AG04450 (cell line): ENCODE results near the gene F2R. TPM values are rescaled to one million over a fixed set of nuclear protein-coding genes. Genes with fewer than 3 reads are reported as not detected.

ENCODE experiments used
- CTCF ChIA-PET: fragments of 300-600, 350-600 bp; formaldehyde crosslinking; extraction: SDS; loops from one replicate; lab custom pipeline; 2022; ENCODE audit warnings: antibody characterized with exemption, inconsistent platforms; lab: Charles Lee
- POLR2A ChIA-PET: fragments of 350-600 bp; formaldehyde crosslinking; extraction: SDS; loops from one replicate; lab custom pipeline; 2021; ENCODE audit warnings: antibody characterized with exemption, inconsistent platforms; lab: Yijun Ruan, JAX
- DNase-seq: peaks from one replicate; pipeline ENCODE4 v3.0.0-alpha.2; 2011; ENCODE audit warnings: low read depth, low spot score
- H3K27ac ChIP-seq: one replicate; pipeline ENCODE4 v1.5.1; 2012; ENCODE audit warnings: low read depth, low read length, control low read depth
- H3K27me3 ChIP-seq: one replicate; pipeline ENCODE4 v1.6.0; 2012; ENCODE audit warnings: low read length; ENCODE audit not compliant: control insufficient read depth, insufficient read depth
- H3K4me3 ChIP-seq: 2 replicates; pipeline ENCODE4 v1.5.1; 2011; ENCODE audit warnings: mild to moderate bottlenecking, low read depth, low read length, control low read depth
- H3K9me3 ChIP-seq: 2 replicates; pipeline ENCODE4 v1.5.1; 2012; ENCODE audit warnings: low read length; ENCODE audit not compliant: control insufficient read depth, insufficient read depth
- polyA plus RNA-seq: library from polyadenylated mRNA; depleted of rRNA; stranded (reverse); fragments of >200 nt; gene quantifications from 2 replicates; pipeline ENCODE4 v1.2.3, GENCODE V29; 2011
- TF ChIP-seq, protein P1 (sequence below): IDR thresholded peaks from 2 replicates; pipeline ENCODE4 v1.5.1; 2011; ENCODE audit warnings: low read depth, low read length, control low read depth, inconsistent platforms

Gene F2R
- polyA plus RNA-seq, 1 experiment, result 324 TPM

DNA sequence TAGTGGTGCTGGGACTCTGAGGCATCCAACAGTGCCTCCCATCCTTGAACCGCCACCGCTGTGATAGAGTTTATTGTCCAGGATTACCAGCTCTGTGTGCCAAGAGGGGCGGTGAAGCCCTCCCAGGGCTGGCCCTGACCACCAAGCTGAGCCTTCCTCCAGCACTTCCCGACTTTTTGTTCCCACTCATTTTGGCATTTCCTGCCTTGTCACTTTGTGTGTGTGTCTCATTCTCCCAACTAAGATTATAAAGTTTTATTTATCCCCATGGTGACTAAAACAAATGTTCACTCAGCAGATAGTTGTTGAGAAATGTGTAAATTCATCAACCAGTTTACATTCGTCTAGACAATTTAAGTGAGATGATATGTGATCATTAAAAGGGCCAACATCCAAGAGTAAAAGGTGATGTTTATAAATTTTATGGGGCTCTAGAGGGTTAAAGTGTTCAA, 2.5 kb downstream of the F2R start:
- Histone ChIP-seq H3K27me3 (no peaks in the 10 kb centered on the region), H3K27ac (peak overlapping the region; percentile 21), H3K9me3 (peaks cover 7% of the 10 kb centered on the region; the same call in 1 of the 2 replicates), H3K4me3 (peak overlapping the region; percentile 97)
- DNase-seq, result no peak
- TF ChIP-seq, protein P1, sequence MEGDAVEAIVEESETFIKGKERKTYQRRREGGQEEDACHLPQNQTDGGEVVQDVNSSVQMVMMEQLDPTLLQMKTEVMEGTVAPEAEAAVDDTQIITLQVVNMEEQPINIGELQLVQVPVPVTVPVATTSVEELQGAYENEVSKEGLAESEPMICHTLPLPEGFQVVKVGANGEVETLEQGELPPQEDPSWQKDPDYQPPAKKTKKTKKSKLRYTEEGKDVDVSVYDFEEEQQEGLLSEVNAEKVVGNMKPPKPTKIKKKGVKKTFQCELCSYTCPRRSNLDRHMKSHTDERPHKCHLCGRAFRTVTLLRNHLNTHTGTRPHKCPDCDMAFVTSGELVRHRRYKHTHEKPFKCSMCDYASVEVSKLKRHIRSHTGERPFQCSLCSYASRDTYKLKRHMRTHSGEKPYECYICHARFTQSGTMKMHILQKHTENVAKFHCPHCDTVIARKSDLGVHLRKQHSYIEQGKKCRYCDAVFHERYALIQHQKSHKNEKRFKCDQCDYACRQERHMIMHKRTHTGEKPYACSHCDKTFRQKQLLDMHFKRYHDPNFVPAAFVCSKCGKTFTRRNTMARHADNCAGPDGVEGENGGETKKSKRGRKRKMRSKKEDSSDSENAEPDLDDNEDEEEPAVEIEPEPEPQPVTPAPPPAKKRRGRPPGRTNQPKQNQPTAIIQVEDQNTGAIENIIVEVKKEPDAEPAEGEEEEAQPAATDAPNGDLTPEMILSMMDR, result no peak
- ChIA-PET CTCF (interaction anchor here (1.6 kb wide), 1 partner anchor 56 kb away, joined by 7 read pairs; no protein-coding TSS in a partner anchor), POLR2A (no interaction called here)

DNA sequence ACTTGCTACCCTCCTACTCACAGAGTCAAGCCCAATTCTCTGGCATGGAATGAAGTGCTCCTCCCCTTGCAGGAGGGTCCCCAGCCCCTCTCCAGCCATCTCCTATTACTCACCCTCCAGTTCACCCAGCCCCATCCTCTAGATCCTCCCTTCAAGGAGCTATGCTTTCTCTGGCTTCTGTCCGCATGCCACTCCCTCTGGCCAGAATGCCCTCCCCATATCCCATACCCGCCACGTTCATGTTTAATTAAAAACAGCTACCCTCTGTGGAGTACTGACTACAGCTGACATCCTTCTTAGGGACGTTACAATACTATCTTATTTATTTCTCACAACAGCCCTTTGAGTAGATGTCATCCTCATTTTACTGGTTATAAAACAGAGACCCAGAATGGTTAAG, 3.0 kb downstream of the F2R start:
- Histone ChIP-seq H3K9me3 (peaks cover 7% of the 10 kb centered on the region; the same call in 1 of the 2 replicates), H3K27me3 (no peaks in the 10 kb centered on the region), H3K27ac (no peak overlapping the region), H3K4me3 (peak overlapping the region; percentile 97)
- TF ChIP-seq, protein P1, result no peak
- POLR2A ChIA-PET, result no interaction called here
- CTCF ChIA-PET, result interaction anchor here (1.6 kb wide), 1 partner anchor 55 kb away, joined by 7 read pairs; no protein-coding TSS in a partner anchor
- no peak for DNase-seq

DNA sequence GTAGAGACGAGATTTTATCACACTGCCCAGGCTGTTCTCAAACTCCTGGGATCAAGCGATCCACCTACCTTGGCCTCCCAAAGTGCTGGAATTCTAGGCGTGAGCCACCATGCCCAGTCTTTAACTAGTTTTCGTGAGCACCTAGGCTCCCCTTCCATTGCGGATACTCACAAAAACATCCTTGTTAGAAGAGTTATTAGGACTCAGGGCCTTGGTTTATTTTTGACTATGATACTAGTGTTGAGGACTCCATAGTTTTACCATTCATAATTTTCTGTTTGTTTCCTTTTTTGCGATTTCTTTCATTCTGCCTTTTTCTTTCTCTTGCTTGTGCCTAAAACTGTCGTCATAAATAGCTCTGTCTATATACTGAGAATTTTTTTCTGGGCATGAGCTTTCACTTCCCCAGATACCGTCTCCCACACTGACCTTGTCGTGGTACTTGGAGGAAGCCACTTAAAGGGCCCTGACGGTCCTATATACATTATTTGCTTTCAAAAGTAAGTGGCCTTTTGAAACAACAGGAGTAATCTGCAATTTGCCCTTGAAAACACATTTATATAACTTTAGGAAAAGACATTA, 5.2 kb downstream of the F2R start:
- TF ChIP-seq, protein P1, result no peak
- POLR2A ChIA-PET, result no interaction called here
- CTCF ChIA-PET, result interaction anchor here (2.1 kb wide), 1 partner anchor 53 kb away, joined by 16 read pairs; no protein-coding TSS in a partner anchor

DNA sequence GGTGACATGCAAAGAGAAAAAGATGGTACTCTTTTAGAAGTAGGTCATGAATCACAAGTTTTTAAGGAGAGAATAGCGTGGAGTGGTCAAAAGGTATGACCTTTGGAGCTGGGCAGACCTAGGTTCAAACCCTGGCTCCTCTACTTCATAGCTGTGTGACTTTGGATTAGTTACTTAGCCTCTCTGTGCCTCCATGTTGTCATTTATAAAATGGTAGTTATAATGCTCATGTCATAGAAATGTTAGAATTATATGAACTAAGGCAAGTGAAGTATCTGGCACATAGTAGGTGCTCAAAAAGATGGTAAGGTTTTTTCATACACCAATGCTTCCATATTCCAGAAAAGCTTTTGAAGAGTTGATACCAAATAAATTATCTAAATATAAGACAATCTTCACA, 7.3 kb downstream of the F2R start:
- CTCF ChIA-PET, result interaction anchor here (1.4 to 2.1 kb wide), 2 partner anchors 13 to 51 kb away, joined by 3 to 16 read pairs; no protein-coding TSS in a partner anchor

More for the DNA sequence above, 5.2 kb downstream of the F2R start:
- Histone ChIP-seq H3K4me3 (no peak overlapping the region), H3K27me3 (no peaks in the 10 kb centered on the region), H3K27ac (no peak overlapping the region), H3K9me3 (peaks cover 1% of the 10 kb centered on the region; the same call in 1 of the 2 replicates)
- no peak for DNase-seq

More for the DNA sequence above, 7.3 kb downstream of the F2R start:
- Histone ChIP-seq H3K27me3 (no peaks in the 10 kb centered on the region), H3K9me3 (0 out of 2 replicates have a peak, but pooled peaks cover 5% of the 10 kb centered on the region), H3K27ac (no peak overlapping the region), H3K4me3 (no peak overlapping the region)
- TF ChIP-seq, protein P1, result no peak
- DNase-seq, result no peak
- POLR2A ChIA-PET, result no interaction called here
